Neutrophil (primary cell): ENCODE measurements around the gene SPATA19.

ENCODE experiments used
- H3K27ac ChIP-seq: fragments of 200-600 bp; sonication (generic); 2 replicates; pipeline ENCODE4 v1.5.1; 2016; ENCODE audit warnings: mild to moderate bottlenecking, moderate library complexity
- H3K27me3 ChIP-seq: fragments of 200-600 bp; sonication (generic); 2 replicates; pipeline ENCODE4 v1.6.0; 2016; ENCODE audit warnings: mild to moderate bottlenecking
- H3K36me3 ChIP-seq: fragments of 200-600 bp; sonication (generic); 2 replicates; pipeline ENCODE4 v1.5.1; 2017
- H3K4me1 ChIP-seq, 2 experiments: fragments of 200-600 bp in 1 of 2; sonication (generic) in 1 of 2; 1 replicate in 1 of 2; 2 replicates in 1 of 2; pipeline versions ENCODE4 v1.5.1 to v1.6.1; 2013 to 2016; ENCODE audit warnings: low read depth in 1 of 2, low read length in 1 of 2, mild to moderate bottlenecking in 1 of 2, moderate library complexity in 1 of 2; ENCODE audit not compliant: control insufficient read depth in 1 of 2, insufficient read depth in 1 of 2
- H3K4me3 ChIP-seq, 2 experiments: fragments of 200-600 bp in 1 of 2; sonication (generic) in 1 of 2; 1 replicate in 1 of 2; 2 replicates in 1 of 2; pipeline ENCODE4 v1.5.1; 2013 to 2016; ENCODE audit warnings: low read depth in 1 of 2, low read length in 1 of 2, mild to moderate bottlenecking in 1 of 2, moderate library complexity in 1 of 2
- H3K9me3 ChIP-seq: fragments of 200-600 bp; sonication (generic); 2 replicates; pipeline ENCODE4 v1.5.1; 2016
- TF ChIP-seq, protein P1 (sequence below): fragments of 200-600 bp; sonication (generic); IDR thresholded peaks from 2 replicates; pipeline ENCODE4 v1.5.1; 2016; ENCODE audit warnings: antibody characterized with exemption

Gene SPATA19

DNA sequence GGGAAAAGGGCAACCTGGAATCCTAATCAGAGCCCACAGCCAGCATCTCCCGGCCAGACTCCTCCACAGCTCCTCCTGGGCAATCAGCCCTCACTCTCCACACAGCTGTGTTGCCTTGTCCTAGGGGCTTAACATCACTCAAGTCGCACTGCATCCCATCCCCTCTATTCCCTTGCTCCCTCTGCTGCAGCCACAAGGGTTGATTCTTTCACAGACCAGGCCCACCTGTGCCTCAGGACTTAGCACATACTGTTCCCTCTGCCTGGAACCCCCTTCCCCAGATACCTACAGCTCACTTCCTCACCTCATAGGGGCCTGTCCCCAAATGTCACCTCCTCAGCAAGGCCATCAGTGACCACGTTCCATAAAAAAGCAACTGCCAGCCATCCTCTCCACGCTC, 18.4 kb downstream of the SPATA19 start:
- Histone ChIP-seq H3K27ac (no peak overlapping the region), H3K4me3 (no peak overlapping the region), H3K27me3 (peaks cover 4% of the 10 kb centered on the region), H3K36me3 (no peaks in the 10 kb centered on the region), H3K9me3 (no peaks in the 10 kb centered on the region), H3K4me1 (no peaks in the 10 kb centered on the region)
- TF ChIP-seq, protein P1, sequence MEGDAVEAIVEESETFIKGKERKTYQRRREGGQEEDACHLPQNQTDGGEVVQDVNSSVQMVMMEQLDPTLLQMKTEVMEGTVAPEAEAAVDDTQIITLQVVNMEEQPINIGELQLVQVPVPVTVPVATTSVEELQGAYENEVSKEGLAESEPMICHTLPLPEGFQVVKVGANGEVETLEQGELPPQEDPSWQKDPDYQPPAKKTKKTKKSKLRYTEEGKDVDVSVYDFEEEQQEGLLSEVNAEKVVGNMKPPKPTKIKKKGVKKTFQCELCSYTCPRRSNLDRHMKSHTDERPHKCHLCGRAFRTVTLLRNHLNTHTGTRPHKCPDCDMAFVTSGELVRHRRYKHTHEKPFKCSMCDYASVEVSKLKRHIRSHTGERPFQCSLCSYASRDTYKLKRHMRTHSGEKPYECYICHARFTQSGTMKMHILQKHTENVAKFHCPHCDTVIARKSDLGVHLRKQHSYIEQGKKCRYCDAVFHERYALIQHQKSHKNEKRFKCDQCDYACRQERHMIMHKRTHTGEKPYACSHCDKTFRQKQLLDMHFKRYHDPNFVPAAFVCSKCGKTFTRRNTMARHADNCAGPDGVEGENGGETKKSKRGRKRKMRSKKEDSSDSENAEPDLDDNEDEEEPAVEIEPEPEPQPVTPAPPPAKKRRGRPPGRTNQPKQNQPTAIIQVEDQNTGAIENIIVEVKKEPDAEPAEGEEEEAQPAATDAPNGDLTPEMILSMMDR, result no peak

- TF ChIP-seq, protein P1, result no peak
Observed at GRCh38 chr11:133825666-133826065, 19.6 kb downstream of the SPATA19 start.

DNA sequence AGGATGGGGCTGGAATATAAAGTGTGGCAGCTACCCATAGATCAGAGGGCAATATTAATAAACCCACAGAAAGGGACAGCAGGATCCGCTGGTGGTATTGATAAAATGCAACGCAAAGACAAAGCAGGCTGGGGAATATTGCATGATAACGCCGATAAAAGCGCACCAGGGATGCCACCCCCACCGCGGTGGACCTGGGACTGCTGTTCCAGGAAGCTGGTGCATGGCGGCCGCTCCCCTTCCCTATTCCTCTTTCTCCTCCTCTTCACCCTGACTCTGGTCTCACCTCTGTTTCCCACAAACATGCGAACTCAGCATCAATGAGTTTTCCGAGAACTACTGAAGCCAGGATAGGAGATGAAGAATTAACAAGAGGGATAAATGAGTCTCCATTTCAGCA, 20.2 kb downstream of the SPATA19 start:
- Histone ChIP-seq H3K4me1 (no peaks in the 10 kb centered on the region), H3K27ac (no peak overlapping the region), H3K9me3 (no peaks in the 10 kb centered on the region), H3K27me3 (no peaks in the 10 kb centered on the region), H3K4me3 (no peak overlapping the region), H3K36me3 (no peaks in the 10 kb centered on the region)
- TF ChIP-seq, protein P1, result no peak

More at GRCh38 chr11:133825666-133826065, 19.6 kb downstream of the SPATA19 start:
- Histone ChIP-seq H3K4me3 (no peak overlapping the region), H3K4me1 (no peaks in the 10 kb centered on the region), H3K27me3 (no peaks in the 10 kb centered on the region), H3K36me3 (no peaks in the 10 kb centered on the region), H3K27ac (no peak overlapping the region), H3K9me3 (no peaks in the 10 kb centered on the region)

DNA sequence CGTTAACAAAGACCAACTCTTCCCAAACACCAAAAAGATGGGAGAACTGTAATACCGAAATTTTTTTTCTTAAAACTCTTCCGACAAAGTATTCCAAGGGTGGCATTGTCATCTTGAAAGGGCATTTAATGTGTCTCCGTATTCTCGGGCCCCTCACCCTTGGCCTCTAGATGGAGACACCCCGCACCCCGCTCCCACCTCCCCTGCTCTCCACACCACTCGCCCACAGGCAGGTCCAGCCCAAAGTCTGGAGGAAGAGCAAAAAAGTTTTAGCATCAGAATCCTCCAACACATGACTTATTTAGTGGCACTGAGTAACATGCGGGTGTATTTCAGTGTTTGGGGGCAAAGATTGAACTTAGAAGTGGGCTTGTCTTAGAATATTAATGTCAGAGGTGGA, 20.7 kb downstream of the SPATA19 start:
- H3K36me3 ChIP-seq, result no peaks in the 10 kb centered on the region
- TF ChIP-seq, protein P1, result no peak

GRCh38 chr11:133823614-133824013, 21.7 kb downstream of the SPATA19 start:
- H3K4me1 ChIP-seq, result no peaks in the 10 kb centered on the region
- no peaks in the 10 kb centered on the region for H3K36me3 ChIP-seq
- H3K27ac ChIP-seq, result no peak overlapping the region
- H3K9me3 ChIP-seq, result no peaks in the 10 kb centered on the region
- H3K27me3 ChIP-seq, result no peaks in the 10 kb centered on the region
- TF ChIP-seq, protein P1, result no peak
- no peak overlapping the region for H3K4me3 ChIP-seq

More for the DNA sequence above, 20.7 kb downstream of the SPATA19 start:
- no peaks in the 10 kb centered on the region for H3K9me3 ChIP-seq
- H3K4me1 ChIP-seq, result no peaks in the 10 kb centered on the region
- no peak overlapping the region for H3K27ac ChIP-seq
- H3K27me3 ChIP-seq, result no peaks in the 10 kb centered on the region
- H3K4me3 ChIP-seq, result no peak overlapping the region

DNA sequence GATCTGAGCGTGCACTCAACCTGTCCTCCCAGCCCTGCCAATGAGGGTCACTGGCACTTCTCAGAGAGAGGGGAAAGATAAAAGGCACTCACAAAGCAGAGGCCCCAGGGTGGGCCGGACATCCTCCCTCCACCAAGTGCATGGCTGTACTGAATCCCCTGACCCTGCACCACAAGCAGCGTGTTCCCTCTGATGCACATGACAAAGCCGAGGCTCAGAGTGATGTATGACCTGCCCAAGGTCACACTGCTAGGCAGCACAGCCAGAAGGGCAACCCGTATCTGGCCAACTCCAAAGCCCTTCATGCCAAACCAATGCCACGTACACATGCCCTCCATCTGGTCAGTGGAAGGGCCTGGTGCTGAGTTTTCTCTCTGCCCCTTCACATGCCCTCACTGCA, 22.1 kb downstream of the SPATA19 start:
- H3K27ac ChIP-seq, result no peak overlapping the region
- no peaks in the 10 kb centered on the region for H3K27me3 ChIP-seq
- TF ChIP-seq, protein P1, result no peak
- no peak overlapping the region for H3K4me3 ChIP-seq
- H3K36me3 ChIP-seq, result no peaks in the 10 kb centered on the region
- no peaks in the 10 kb centered on the region for H3K4me1 ChIP-seq
- no peaks in the 10 kb centered on the region for H3K9me3 ChIP-seq
